Right atrium auricular region (tissue), 2 donors: ENCODE data around the gene SLC39A3. TPM values are rescaled to one million over a fixed set of nuclear protein-coding genes. Genes with fewer than 3 reads are reported as not detected.
A peak's percentile ranks its signal among the peaks of the same experiment; 100 is the strongest.

ENCODE experiments used
- DNase-seq: peaks from one replicate; pipeline ENCODE4 v3.0.0-alpha.2; 2019; ENCODE audit warnings: low spot score
- H3K27ac ChIP-seq, 2 donors: fragments of 200-600 bp; sonication (generic); 1 replicate in 1 of 2; 2 replicates in 1 of 2; pipeline ENCODE4 v1.5.1; 2016 to 2019
- H3K27me3 ChIP-seq, 2 donors: fragments of 200-600 bp; sonication (generic); one replicate each; pipeline versions ENCODE4 v1.5.1 to v1.6.0; 2017 to 2019
- H3K36me3 ChIP-seq: fragments of 200-600 bp; sonication (generic); one replicate; pipeline ENCODE4 v1.5.1; 2016
- H3K4me1 ChIP-seq, 2 donors: fragments of 200-600 bp; sonication (generic); one replicate each; pipeline versions ENCODE4 v1.5.1 to v1.6.0; 2017 to 2019
- H3K4me3 ChIP-seq, 2 donors: fragments of 200-600 bp; sonication (generic); 1 replicate in 1 of 2; 2 replicates in 1 of 2; pipeline ENCODE4 v1.5.1; 2017 to 2019; ENCODE audit warnings: mild to moderate bottlenecking in 1 of 2, moderate library complexity in 1 of 2
- H3K9me3 ChIP-seq, 2 donors: fragments of 200-600 bp; sonication (generic); one replicate each; pipeline ENCODE4 v1.5.1; 2019
- CTCF ChIP-seq, 2 donors: fragments of 200-600 bp; sonication (generic); IDR thresholded peaks; one replicate each; pipeline ENCODE4 v1.5.1; 2019; ENCODE audit warnings: antibody characterized with exemption in 2 of 2
- total RNA-seq, 2 donors: library from RNA; depleted of rRNA; stranded (reverse); fragments of >200 nt; gene quantifications; one replicate each; pipeline ENCODE4 v1.1.0, GENCODE V29; 2016

The SLC39A3 gene
- total RNA-seq, 2 donors from 2014 or later = 22.9 to 38.0 TPM

- no peak for TF ChIP-seq CTCF (IDR thresholded peaks at IDR 0.05)
- DNase-seq = no peak
- Histone ChIP-seq H3K27ac (no peak overlapping the region), H3K4me3 (no peak overlapping the region), H3K4me1 (peaks cover 0 to 22% of the 10 kb centered on the region in 2 donors), H3K36me3 (no peaks in the 10 kb centered on the region), H3K9me3 (no peaks in the 10 kb centered on the region), H3K27me3 (no peaks in the 10 kb centered on the region)
Measured at GRCh38 chr19:2690856-2691255, 49.0 kb downstream of the SLC39A3 start.

- H3K27me3 ChIP-seq = no peaks in the 10 kb centered on the region
- no peak for TF ChIP-seq CTCF (IDR thresholded peaks at IDR 0.05)
- H3K27ac ChIP-seq = peak overlapping the region; percentile 73 to 85
- no peak overlapping the region for H3K4me3 ChIP-seq
- DNase-seq = no peak
- no peaks in the 10 kb centered on the region for H3K9me3 ChIP-seq
- H3K4me1 ChIP-seq = no peaks in the 10 kb centered on the region
- no peaks in the 10 kb centered on the region for H3K36me3 ChIP-seq
Measured at GRCh38 chr19:2686360-2686759, 53.5 kb downstream of the SLC39A3 start.

GRCh38 chr19:2685204-2685704, 54.6 kb downstream of the SLC39A3 start:
- Histone ChIP-seq H3K4me3 (peak overlapping the region in 1 of 2 donors; percentile 6), H3K27me3 (no peaks in the 10 kb centered on the region), H3K4me1 (no peaks in the 10 kb centered on the region), H3K27ac (peak overlapping the region; percentile 73 to 85), H3K36me3 (no peaks in the 10 kb centered on the region), H3K9me3 (no peaks in the 10 kb centered on the region)
- DNase-seq = no peak
- TF ChIP-seq CTCF (IDR thresholded peaks at IDR 0.05) = no peak

- no peak overlapping the region for H3K27ac ChIP-seq
- H3K9me3 ChIP-seq = no peaks in the 10 kb centered on the region
- no peak for TF ChIP-seq CTCF (IDR thresholded peaks at IDR 0.05)
- DNase-seq = no peak
- no peaks in the 10 kb centered on the region for H3K27me3 ChIP-seq
- H3K4me3 ChIP-seq = no peak overlapping the region
- H3K4me1 ChIP-seq = no peaks in the 10 kb centered on the region
- H3K36me3 ChIP-seq = no peaks in the 10 kb centered on the region
Measured at GRCh38 chr19:2683430-2684003, 56.3 kb downstream of the SLC39A3 start.

Other genes starting within 250 kb of the SLC39A3 start
- 10 to 100 TPM; 18.0 to 22.8 TPM for gene GNG7, start 37.3 kb downstream of the SLC39A3 start, total RNA-seq
- 10 to 100 TPM; 36.5 to 58.0 TPM for gene DIRAS1, start 18.6 kb downstream of the SLC39A3 start, total RNA-seq
- 10 to 100 TPM; 52.3 to 60.9 TPM for gene SGTA, start 43.3 kb upstream of the SLC39A3 start, total RNA-seq
- 10 to 100 TPM; 33.9 to 45.8 TPM for gene THOP1, start 45.5 kb upstream of the SLC39A3 start, total RNA-seq
- 1 to 10 TPM; 3.5 to 6.0 TPM for gene ZNF554, start 79.9 kb upstream of the SLC39A3 start, total RNA-seq
- 1 to 10 TPM; 5.5 to 5.9 TPM for gene ZNF555, start 101.5 kb upstream of the SLC39A3 start, total RNA-seq
- gene ZNF556, start 127.3 kb upstream of the SLC39A3 start, total RNA-seq = not detected
- gene ZNF57, start 160.9 kb upstream of the SLC39A3 start, total RNA-seq = 1 to 10 TPM; 1.6 to 1.8 TPM
- gene ZNF77, start 205.0 kb upstream of the SLC39A3 start, total RNA-seq = 1 to 10 TPM; 1.7 to 4.2 TPM
- 1 to 10 TPM; 2.1 to 5.2 TPM for gene TLE6, start 237.5 kb upstream of the SLC39A3 start, total RNA-seq